ENCODE measurements around the gene BAAT.

- TF ChIP-seq CTCF (IDR thresholded peaks at IDR 0.05) = no peak
- TF ChIP-seq ZFX (IDR thresholded peaks at IDR 0.05; ENCODE audit: borderline replicate concordance) = no peak
Observed at GRCh38 chr9:101369286-101369685, 15.5 kb downstream of the BAAT start.
